Calu3 (cell line): ENCODE data around the gene DYRK3. TPM values are rescaled to one million over a fixed set of nuclear protein-coding genes. Genes with fewer than 3 reads are reported as not detected.

Source experiments
- BruUV-seq: library from RNA; stranded (reverse); fragments of 400-500 nt; replicated peaks from 2 replicates; lab custom pipeline; 2021; lab: Mats Ljungman, UMichigan
- CTCF ChIA-PET: fragments of 300-600 bp; sonication (Branson Sonifier 250); formaldehyde crosslinking; loops from one replicate; lab custom pipeline; 2022; ENCODE audit warnings: antibody characterized with exemption; lab: Charles Lee
- DNase-seq: peaks from one replicate; pipeline ENCODE4 v3.0.0; 2022
- H3K27ac Mint-ChIP-seq: one replicate; pipeline ENCODE4 v1.8.0; 2022; ENCODE audit warnings: mixed read lengths; ENCODE audit not compliant: unreplicated experiment
- H3K27me3 Mint-ChIP-seq: one replicate; pipeline ENCODE4 v1.8.0; 2022; ENCODE audit warnings: mixed read lengths; ENCODE audit not compliant: unreplicated experiment
- H3K36me3 Mint-ChIP-seq: one replicate; pipeline ENCODE4 v1.8.0; 2022; ENCODE audit warnings: mild to moderate bottlenecking, moderate library complexity, mixed read lengths; ENCODE audit not compliant: insufficient read depth, unreplicated experiment
- H3K4me1 Mint-ChIP-seq: one replicate; pipeline ENCODE4 v1.8.0; 2022; ENCODE audit warnings: mild to moderate bottlenecking, low read depth, mixed read lengths; ENCODE audit not compliant: unreplicated experiment
- H3K4me3 Mint-ChIP-seq: one replicate; pipeline ENCODE4 v1.8.0; 2022; ENCODE audit warnings: mild to moderate bottlenecking, low read depth, moderate library complexity, mixed read lengths; ENCODE audit not compliant: unreplicated experiment
- H3K9me3 Mint-ChIP-seq: one replicate; pipeline ENCODE4 v1.8.0; 2022; ENCODE audit warnings: low read depth, mixed read lengths; ENCODE audit not compliant: unreplicated experiment
- CTCF ChIP-seq: fragments of 200-600 bp; IDR thresholded peaks from one replicate; pipeline ENCODE4 v1.8.0; 2022; ENCODE audit warnings: antibody characterized with exemption; ENCODE audit not compliant: unreplicated experiment
- intact Hi-C: fragments of 100-400 bp; cut with micrococcal nuclease; formaldehyde crosslinking; loops from one replicate; pipeline ENCODE4 v1.10.0; 2022; ENCODE audit not compliant: unreplicated experiment
- total RNA-seq: library from RNA; stranded (reverse); gene quantifications from 2 replicates; pipeline ENCODE4 v1.2.3, GENCODE V29; 2022

The DYRK3 gene
- total RNA-seq, 1 experiment from 2014 or later, result 7.6 TPM

GRCh38 chr1:206647224-206647623 lies 11.9 kb downstream of the DYRK3 start:
- TF ChIP-seq CTCF, result no peak
- Mint-ChIP-seq H3K4me1 (peaks cover 4% of the 10 kb centered on the region), H3K27ac (no peak overlapping the region), H3K9me3 (no peaks in the 10 kb centered on the region), H3K36me3 (no peaks in the 10 kb centered on the region), H3K4me3 (no peak overlapping the region), H3K27me3 (no peaks in the 10 kb centered on the region)
- intact Hi-C loops, result no loop called here
- DNase-seq, result no peak
- CTCF ChIA-PET, result no interaction called here
- no TSS peak for BruUV-seq

- intact Hi-C loops, result no loop called here
- DNase-seq, result no peak
- no peaks in the 10 kb centered on the region for H3K36me3 Mint-ChIP-seq
These were observed 14.1 kb downstream of the DYRK3 start for GRCh38 chr1:206649261-206649921.

GRCh38 chr1:206651014-206651413 lies 15.7 kb downstream of the DYRK3 start:
- no peaks in the 10 kb centered on the region for H3K9me3 Mint-ChIP-seq
- intact Hi-C loops, result no loop called here
- H3K27ac Mint-ChIP-seq, result no peak overlapping the region
- no peaks in the 10 kb centered on the region for H3K27me3 Mint-ChIP-seq
- no TSS peak for BruUV-seq
- TF ChIP-seq CTCF, result no peak
- no peak for DNase-seq
- H3K36me3 Mint-ChIP-seq, result no peaks in the 10 kb centered on the region
- H3K4me3 Mint-ChIP-seq, result no peak overlapping the region
- CTCF ChIA-PET, result interaction anchor here (1.0 kb wide), 1 partner anchor 12 kb away, joined by 3 read pairs; no protein-coding TSS in a partner anchor
- H3K4me1 Mint-ChIP-seq, result peaks cover 15% of the 10 kb centered on the region

More at GRCh38 chr1:206649261-206649921, 14.1 kb downstream of the DYRK3 start:
- Mint-ChIP-seq H3K27me3 (no peaks in the 10 kb centered on the region), H3K4me1 (peaks cover 15% of the 10 kb centered on the region), H3K4me3 (no peak overlapping the region), H3K27ac (no peak overlapping the region), H3K9me3 (no peaks in the 10 kb centered on the region)
- no TSS peak for BruUV-seq
- CTCF ChIA-PET, result interaction anchor here (2.0 kb wide), 1 partner anchor 14 kb away, joined by 6 read pairs; no protein-coding TSS in a partner anchor
- no peak for TF ChIP-seq CTCF

- H3K9me3 Mint-ChIP-seq, result no peaks in the 10 kb centered on the region
- intact Hi-C loops, result no loop called here
- TF ChIP-seq CTCF, result no peak
- H3K4me1 Mint-ChIP-seq, result peaks cover 15% of the 10 kb centered on the region
- no TSS peak for BruUV-seq
- no peak for DNase-seq
- no peaks in the 10 kb centered on the region for H3K36me3 Mint-ChIP-seq
- H3K4me3 Mint-ChIP-seq, result no peak overlapping the region
- H3K27me3 Mint-ChIP-seq, result peaks cover 7% of the 10 kb centered on the region
- CTCF ChIA-PET, result interaction anchor here (0.9 to 1.0 kb wide), 2 partner anchors 11 to 12 kb away, joined by 3 read pairs; no protein-coding TSS in a partner anchor
- no peak overlapping the region for H3K27ac Mint-ChIP-seq
These were observed 16.9 kb downstream of the DYRK3 start for GRCh38 chr1:206651958-206652890.
